NCI-H1048 (cell line): ENCODE data around the gene ALPP.
"Not testable (repeated sequence)": the region's sequence is repeated elsewhere in the genome, so short reads cannot be mapped to it uniquely, and the experiment has no call there.

Experiments used
- DNase-seq: peaks from one replicate; lab custom pipeline; 2025; lab: John Stamatoyannopoulos, UW

ALPP gene

GRCh38 chr2:232422051-232422450 is 43.5 kb downstream of the ALPP start:
- no peak for DNase-seq

- not testable (repeated sequence) for DNase-seq
These were observed 44.4 kb downstream of the ALPP start for GRCh38 chr2:232422996-232423395.

- not testable (repeated sequence) for DNase-seq
These were observed 44.9 kb downstream of the ALPP start for GRCh38 chr2:232423407-232423806.

GRCh38 chr2:232431705-232432590 is 53.4 kb downstream of the ALPP start:
- no peak for DNase-seq
